Medulla oblongata (tissue), 1 donor: ENCODE measurements around the gene ZNF341.
"Not testable (repeated sequence)": the region's sequence is repeated elsewhere in the genome, so short reads cannot be mapped to it uniquely, and the experiment has no call there.

Experiments used
- DNase-seq: peaks from one replicate; pipeline ENCODE4 v3.0.0-alpha.2; 2015; ENCODE audit errors: extremely low spot score

The ZNF341 gene

DNA sequence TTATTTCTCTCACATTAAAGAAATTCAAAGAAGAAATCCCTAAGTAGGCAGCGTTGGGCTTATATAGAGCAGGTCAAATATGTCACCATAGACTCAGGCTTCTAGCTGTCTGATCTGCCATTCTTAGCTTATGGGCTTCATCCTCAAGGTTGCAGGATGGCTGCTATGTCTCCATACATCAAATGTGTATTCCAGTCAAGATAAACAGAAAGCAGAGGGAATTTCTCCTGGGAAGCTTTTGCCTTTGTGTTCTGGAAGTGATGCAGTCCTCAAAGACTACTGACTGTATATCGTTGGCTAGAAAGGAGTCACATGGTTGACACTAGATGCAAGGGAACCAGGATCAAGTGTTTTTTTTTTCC lies 36.0 kb downstream of the ZNF341 start:
- DNase-seq: no peak

DNA sequence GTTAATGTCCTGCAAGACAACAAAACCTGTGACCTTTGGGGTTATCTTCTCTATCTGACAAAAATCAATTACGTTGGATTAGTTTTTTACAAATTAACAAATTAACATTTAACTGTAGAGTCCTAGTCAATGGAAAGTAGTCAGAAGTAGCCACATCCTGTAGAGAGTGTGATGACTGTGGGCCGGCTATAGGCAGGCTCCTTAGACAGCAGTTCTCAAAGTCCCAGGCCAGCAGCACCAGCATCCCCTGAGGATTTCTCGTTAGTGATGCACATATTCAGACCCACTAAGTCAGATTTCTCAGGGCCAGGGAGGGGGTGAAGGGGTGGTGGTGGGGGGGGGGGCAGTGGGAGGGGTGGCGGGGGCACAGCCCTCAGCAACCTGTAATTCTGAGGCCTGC lies 37.2 kb downstream of the ZNF341 start:
- DNase-seq: no peak

DNA sequence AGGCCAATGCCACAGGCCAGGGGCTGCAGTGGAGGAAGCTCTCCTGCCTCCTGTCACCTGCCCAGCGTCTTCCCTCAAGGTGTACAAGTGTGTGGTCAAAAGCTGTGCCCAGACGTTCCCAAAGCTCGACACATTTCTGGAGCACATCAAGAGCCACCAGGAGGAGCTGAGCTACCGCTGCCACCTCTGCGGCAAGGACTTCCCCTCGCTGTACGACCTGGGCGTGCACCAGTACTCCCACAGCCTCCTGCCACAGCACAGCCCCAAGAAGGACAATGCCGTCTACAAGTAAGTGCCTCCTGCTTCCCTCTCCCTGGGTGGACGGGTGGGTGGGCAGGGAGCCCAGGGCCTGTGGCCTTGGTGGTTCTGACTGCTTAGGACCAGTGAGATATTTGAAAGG lies 38.2 kb downstream of the ZNF341 start:
- DNase-seq: no peak

DNA sequence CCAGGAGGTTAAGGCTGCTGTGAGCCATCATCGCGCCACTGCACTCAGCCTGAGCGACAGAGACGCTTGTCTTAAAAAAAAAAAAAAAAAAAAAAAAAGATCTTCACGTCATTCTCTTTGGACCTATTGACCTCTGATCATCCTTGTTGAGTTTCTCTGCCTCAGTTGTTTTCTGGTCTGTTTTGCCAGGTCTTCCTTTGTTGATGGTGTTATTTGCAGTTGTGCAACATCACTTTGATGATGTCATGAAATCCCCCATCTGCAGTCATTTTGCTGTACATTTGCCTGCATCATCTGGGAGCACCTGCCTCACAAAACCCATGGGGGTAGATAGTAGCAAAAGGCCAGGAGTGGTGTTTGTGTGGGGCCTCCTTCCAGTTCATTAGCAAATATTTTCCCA lies 40.1 kb downstream of the ZNF341 start:
- DNase-seq: no peak

DNA sequence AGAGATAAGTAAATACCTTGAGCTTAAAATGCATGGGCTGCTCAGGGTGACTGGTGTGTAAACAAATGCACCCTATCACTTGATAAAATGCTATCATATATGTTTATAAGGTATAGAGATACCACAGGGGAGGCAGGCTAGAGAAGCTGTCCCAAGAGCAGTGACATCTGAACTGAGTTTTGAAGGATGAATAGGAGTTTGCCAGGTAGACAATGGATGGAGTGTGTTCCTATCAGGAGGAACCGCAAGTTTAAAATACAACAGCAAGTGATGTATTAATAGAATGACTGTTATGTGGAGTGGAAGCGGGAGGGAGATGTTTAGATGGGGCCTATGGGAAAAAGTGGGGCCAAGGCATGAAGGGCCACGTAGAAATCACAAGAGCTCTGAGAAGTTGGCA lies 40.6 kb downstream of the ZNF341 start:
- DNase-seq: no peak

DNA sequence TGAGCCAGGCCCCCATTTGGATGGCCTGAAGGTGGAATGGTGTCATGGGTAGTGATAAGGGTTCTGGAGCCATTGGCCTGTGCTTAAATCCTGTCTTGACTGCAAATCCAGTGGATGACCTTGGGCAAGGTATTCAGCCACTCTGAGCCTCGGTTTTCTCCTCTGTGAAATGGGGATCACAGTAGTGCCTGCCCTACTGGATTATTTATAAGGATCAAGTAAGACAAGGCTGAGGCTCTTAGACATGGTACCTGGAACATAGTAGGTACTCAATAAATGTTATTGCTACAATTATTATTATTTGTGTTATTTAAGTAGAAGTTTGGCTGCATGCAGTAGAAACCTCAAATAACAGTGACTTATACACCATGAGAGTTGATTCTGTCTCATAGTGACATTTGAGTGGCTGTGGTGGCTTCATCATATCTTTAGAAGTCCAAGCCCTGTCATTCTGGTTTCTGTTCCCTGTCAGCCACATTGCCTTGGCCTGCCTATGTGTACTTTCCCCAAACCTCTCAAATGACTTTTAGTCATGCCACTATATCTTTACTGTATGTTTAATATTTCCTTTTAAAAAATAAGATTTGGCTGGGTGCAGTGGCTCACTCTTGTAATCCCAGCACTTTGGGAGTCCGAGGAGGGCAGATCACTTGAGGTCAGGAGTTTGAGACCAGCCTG lies 41.8 kb downstream of the ZNF341 start:
- no peak for DNase-seq

DNA sequence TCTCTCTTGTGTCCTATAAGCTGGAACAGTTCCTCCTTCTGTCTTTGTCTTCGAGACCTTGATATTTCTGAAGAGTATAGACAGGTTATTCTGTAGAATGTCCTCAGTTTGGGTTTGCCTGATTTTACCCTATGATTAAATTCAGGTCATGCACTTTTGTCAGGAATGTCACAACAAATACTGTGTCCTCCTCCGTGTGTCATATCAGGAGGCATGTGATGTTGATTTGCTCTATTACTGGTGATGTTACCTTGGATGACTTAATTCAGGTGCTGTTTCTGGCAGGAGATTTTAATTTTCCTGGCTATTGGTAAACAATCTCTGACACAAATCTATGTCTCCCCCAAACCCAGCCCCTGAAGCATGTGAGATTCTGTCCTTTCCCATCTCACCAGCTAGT lies 46.0 kb downstream of the ZNF341 start:
- no peak for DNase-seq

DNA sequence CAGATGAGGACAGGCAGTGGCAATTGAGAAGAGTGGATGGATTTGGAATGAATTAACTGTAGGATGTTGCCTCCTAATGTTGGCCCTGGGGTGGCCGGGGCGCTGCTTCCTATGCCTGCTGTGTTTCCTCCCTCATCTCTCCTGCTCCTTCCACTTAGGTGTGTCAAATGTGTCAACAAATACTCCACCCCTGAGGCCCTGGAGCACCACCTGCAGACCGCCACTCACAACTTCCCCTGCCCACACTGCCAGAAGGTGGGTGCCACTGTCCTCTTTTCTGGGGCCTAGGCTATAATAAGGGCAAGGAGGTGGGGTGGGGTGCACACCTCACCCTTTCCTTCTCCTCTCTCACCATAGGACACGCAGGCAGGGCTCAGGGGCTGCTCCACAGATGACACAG lies 49.3 kb downstream of the ZNF341 start:
- DNase-seq: no peak

DNA sequence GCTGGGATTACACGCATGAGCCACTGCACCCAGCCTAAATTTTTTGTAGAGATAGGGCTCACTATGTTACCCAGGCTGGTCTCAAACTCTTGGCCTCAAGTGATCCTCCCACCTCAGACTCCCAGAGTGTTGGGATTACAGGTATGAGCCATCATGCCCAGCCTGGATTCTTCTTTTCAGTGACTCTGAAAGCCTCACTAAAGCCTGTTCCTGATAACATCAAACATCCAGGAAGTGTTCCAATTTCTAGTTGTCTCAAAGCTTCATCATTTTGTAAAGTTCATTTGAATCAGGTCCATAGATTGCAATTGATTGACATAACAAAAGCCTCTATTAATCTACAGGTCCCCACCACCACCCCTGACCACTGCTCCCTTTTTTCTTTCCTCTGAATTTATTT lies 50.1 kb downstream of the ZNF341 start:
- no peak for DNase-seq

DNA sequence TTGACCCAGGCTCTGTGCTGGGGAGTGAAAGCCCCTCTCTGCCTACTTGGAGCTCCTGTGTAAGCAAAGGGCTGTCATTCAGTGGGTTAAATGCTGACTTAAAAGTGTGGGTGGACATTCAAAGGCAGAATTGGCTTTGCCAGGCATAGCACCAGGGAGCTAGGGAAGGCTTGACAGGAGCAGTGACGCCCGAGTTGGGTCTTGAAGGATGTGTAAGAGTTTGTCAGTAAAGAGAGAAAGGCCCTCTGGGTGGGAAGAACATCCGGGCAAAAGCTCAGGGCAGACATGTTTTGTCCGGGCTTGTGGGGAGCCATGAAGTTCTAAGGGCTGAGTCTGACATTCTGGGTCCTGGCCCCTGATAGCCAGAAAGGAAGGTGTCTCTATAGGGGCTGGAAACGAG lies 51.5 kb downstream of the ZNF341 start:
- DNase-seq: no peak

DNA sequence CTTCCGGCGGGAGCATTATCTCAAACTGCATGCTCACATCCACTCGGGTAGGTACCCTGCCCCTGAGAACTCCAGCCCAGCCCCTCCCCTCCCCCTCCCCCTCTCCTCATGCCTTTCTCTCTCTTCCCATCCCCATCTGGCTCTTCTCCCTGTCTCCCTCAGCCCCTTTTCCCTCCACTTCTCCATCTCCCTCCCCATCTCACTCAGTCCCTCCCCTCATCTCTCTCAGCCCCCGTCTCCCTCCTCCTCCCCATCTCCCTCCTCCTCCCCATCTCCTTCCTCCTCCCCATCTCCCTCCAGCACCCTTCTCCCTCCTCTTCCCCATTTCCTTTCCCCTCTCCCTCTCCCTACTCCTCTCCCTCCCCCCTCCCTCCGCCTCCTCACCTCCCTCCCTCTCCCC lies 52.0 kb downstream of the ZNF341 start:
- DNase-seq: no peak

DNA sequence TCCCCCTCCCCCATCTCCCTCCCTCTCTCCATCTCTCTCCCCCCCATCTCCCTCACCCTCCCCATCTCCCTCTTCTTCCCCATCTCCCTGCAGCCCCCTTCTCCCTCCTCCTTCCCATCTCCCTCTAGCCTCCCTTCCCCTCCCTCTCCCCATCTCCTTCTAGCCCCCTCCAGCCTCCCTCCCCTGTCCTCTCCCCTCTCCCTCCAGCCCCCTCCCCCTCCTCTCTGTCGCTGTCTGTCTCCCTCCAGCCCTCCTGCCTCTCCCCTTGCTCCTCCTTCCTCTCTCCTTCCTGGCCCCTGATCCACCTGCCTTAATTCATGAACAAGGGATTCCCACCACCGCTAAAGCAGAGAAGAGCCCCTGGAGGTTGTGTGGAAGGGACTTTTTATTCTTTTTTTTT lies 52.4 kb downstream of the ZNF341 start:
- DNase-seq: no peak

DNA sequence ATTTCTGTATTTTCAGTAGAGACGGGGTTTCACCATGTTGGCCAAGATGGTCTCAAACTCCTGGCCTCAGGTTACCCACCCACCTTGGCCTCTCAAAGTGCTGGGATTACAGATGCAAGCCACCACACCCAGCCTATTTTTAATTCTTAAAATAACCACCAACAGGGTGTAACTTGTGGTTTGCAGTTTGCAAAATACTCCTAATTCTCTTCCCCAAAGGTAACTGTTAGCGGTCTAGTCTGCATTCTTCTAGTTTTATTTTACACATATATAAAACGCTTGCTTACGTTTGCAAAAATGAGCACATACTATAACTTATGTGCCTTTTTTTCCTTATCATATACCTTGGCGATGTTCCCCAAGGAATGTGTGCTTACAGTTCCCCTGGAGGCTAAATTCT lies 53.7 kb downstream of the ZNF341 start:
- DNase-seq: no peak

DNA sequence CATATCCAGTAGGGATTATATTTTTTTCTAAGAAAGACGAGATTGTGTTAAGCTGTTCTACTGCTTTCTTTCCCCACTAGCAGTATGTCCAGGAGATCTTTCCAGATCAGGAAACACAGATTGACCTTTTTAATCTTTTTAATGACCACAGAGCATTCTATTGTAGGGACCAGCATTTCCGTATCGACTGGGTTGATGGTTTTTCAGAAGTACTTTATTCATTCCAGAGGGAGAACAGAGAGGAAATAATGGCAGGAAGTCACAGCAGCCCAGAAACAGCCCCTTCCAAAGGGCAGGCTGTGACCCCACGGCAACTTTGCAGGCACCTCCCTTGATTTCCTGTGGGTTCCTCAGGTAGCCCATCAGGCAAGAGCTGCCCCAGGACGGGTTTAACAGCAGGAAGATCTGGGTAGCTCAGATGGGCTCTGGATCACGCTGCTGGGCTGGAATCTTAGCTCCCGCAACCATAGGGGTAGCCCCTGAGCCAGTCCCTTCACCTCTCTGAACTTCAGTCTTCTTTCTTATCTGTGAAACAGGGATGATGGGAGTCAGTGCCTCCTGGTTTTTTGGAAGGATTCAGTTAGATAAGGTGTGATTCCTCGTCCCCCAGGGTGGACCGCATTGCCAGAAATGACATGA lies 55.6 kb downstream of the ZNF341 start:
- no peak for DNase-seq

DNA sequence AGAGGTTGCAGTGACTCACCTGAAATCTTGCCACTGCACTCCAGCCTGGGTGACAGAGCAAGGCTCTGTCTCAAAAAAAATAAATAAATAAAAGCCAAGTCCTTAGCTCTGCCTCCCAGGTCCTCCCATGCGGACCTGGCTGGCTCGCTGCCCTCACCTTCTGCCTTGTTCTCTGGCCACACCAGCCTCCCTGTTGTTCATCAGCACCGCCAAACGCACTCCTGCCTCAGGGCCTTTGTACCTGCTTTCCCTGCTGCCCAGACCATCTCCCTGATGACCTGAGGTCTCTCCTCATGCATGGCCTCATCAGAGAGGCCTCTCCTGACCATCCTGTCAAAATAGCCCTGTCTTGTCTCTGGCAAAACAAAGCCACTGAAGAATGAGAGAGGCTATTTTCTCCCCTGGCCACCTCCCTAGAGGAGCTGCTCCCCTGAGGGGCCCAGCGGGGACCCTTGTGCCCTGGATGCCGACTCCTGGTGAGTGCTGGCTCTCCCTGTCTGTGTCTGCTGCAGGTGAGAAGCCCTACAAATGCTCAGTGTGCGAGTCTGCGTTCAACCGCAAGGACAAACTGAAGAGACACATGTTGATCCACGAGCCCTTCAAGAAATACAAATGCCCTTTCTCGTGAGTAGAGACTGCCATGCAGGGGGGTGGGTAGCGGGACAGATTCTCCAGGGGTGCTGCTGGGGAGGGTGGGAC lies 56.7 kb downstream of the ZNF341 start:
- DNase-seq: no peak

DNA sequence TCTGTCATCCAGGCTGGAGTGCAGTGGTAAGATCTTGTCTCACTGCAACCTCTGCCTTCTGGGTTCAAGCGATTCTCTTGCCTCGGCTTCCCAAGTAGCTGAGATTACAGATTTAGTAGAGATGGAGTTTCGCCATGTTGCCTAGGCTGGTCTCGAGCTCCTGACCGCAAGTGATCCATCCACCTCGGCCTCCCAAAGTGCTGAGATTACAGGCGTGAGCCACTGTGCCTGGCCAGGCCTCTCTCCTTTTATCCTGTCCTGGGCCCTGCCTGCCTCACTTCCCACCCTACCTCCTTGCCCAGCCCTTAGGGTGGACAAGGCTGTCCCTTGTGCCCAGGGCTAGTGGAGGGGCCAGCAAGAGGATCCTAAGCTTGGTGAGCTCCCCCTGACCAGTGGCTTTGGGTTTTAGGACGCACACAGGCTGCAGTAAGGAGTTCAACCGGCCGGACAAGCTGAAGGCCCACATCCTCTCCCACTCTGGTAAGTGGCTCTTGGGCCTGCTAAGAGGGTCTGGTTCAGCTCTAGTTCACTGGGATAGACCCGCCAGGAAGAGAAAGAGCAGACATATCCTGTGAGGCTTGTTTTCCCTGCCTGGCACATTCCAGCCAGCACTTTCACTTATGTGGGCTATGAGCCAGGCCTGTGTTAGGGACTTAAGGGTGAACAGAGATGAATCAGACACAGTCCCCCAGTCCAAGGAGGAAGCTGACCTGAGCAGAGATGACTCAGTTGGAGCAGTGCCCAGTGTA lies 57.5 kb downstream of the ZNF341 start:
- DNase-seq: no peak

DNA sequence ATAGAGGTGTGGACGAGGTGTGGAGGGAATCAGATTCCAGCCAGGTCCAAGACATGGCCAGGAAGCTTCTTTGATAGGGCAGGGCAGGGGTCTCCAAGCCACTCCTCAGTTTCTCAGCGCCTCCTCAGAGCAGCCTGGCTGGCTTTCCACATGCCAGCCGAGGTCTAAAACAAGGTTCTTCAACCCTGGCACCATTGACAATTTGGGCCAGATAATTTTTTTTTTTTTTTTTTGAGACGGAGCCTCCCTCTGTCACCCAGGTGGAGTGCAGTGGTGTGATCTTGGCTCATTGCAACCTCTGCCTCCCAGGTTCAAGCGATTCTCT lies 58.0 kb downstream of the ZNF341 start:
- DNase-seq: no peak

DNA sequence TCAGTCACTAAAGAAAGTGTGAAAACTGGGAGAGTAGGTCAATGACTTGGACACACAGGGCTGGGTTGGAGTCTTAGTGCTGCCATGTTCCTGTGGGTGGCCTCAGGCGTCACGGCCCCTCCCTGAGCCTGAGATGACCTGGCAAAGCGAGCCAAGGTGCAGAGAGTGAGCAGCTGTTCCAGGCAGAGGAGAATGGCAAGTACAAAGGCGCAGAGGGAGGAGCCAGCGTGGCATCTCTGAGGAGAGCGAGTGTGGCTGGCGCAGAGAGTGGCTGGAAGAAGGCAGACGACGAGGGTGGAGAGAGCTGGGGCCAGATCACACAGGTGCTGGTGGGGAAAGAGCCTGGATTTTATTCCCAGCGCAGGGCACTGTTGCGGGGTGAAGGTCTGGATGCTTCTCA lies 58.8 kb downstream of the ZNF341 start:
- DNase-seq: no peak

DNA sequence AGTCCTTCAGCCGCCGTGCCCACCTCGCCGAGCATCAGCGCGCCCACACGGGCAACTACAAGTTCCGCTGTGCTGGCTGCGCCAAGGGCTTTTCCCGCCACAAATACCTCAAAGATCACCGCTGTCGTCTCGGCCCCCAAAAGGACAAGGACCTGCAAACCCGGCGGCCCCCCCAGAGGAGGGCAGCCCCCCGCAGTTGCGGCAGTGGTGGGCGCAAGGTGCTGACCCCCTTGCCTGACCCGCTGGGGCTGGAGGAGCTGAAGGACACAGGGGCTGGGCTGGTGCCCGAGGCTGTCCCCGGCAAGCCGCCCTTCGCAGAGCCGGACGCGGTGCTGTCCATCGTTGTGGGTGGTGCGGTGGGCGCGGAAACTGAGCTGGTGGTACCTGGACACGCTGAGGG lies 59.2 kb downstream of the ZNF341 start:
- no peak for DNase-seq

DNA sequence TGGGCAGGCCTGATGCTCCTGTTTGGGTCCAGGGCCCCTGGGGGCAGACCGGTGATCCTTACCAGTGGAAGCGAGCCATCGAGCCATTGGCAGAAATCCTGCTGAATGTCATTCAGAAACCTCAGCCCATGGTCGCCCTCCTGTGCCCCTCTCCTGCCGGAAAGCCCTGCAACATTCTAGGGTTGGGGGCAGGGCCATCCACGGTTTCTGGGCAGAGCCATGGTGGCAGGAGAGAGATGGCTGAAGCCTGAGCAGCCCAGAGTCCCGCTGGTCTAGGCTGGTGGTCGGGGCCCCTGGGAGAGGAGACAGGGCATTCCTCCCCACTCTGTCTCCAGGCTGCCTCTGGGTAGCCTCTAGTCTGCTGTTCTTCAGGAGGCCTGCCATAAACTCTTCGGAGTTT lies 59.7 kb downstream of the ZNF341 start:
- no peak for DNase-seq

DNA sequence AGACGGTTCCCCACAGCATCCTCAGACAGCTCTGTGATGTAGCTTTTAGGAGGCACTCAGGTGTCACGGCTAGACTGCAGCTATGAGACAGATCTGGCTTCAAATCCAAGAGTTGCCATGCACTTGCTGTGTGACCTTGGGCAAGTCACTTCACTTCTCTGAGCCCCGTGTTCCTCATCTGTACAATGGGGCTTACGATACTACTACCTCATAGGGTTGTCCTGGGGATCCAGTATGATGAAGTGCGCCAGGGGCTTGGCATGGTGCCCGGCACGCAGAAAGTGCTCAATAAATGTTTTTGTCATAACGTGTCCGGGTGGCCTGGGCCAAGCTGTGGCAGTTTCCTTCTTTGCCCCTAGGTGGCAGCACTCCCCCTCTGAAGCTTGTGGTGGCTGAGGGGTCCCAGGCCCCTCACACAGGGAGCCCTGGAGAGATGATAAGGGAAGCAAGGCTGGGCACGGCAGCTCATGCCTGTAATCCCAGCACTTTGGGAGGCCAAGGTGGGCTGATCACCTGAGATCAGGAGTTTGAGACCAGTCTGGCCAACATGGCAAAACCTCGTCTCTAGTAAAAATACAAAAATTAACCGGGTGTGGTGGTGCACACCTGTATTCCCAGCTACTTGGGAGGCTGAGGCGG lies 60.3 kb downstream of the ZNF341 start:
- no peak for DNase-seq

DNA sequence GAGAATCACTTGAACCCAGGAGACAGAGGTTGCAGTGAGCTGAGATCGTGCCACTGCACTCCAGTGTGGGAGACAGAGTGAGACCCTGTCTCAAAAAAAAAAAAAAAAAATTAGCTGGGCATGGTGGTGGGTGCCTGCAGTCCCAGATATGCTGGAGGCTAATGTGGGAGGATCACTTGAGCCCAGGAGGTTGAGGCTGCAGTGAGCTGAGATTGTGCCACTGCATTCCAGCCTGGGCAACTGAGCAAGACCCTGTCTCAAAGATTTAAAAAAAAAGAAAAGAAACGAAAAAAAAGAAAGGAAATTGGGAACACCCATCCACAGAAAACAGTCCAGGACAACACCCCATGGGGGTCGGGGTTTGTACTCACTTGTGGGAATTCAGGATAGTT lies 60.8 kb downstream of the ZNF341 start:
- DNase-seq: not testable (repeated sequence)
